ENCODE results near the gene SEZ6. TPM values are rescaled to one million over a fixed set of nuclear protein-coding genes. Genes with fewer than 3 reads are reported as not detected.

Gene SEZ6
- total RNA-seq, 1 donor from 2014 or later = not detected

DNA sequence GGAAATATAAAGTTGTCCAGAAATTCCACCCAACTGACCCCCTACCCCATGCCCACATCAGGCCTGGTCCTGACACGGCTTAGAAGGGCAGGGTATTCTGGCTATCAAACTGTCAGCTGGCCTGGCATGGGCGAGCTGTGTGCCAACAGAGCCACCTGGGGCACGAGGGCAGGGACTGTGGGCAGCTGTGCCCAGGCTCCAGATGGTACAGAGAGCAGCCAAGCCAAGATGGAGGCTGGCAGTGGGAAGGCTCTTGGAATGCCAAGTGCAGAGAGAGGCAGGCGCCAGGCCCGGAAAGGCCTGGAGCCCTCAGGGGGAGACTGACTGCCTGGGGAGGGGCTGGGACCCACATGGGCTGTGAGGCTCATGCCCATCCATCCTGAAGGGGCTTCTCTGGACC is 30.2 kb downstream of the SEZ6 start:
- no peaks in the 10 kb centered on the region for H3K36me3 Mint-ChIP-seq (ENCODE audit: low read depth)
- DNase-seq = no peak
- no peaks in the 10 kb centered on the region for H3K4me1 Mint-ChIP-seq
- no peak overlapping the region for H3K27ac Mint-ChIP-seq
- intact Hi-C loops (cut with micrococcal nuclease) = no loop called here
- TF ChIP-seq, protein P1, sequence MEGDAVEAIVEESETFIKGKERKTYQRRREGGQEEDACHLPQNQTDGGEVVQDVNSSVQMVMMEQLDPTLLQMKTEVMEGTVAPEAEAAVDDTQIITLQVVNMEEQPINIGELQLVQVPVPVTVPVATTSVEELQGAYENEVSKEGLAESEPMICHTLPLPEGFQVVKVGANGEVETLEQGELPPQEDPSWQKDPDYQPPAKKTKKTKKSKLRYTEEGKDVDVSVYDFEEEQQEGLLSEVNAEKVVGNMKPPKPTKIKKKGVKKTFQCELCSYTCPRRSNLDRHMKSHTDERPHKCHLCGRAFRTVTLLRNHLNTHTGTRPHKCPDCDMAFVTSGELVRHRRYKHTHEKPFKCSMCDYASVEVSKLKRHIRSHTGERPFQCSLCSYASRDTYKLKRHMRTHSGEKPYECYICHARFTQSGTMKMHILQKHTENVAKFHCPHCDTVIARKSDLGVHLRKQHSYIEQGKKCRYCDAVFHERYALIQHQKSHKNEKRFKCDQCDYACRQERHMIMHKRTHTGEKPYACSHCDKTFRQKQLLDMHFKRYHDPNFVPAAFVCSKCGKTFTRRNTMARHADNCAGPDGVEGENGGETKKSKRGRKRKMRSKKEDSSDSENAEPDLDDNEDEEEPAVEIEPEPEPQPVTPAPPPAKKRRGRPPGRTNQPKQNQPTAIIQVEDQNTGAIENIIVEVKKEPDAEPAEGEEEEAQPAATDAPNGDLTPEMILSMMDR (IDR thresholded peaks at IDR 0.05) = no peak
- no peak for ATAC-seq (ENCODE audit: low read depth)
- no peaks in the 10 kb centered on the region for H3K27me3 Mint-ChIP-seq
- no peaks in the 10 kb centered on the region for H3K9me3 Mint-ChIP-seq
- CTCF ChIA-PET = interaction anchor here (0.7 kb wide), 1 partner anchor 10 kb away, joined by 3 read pairs; no protein-coding TSS in a partner anchor
- POLR2A ChIA-PET = interaction anchor here (0.5 kb wide), 1 partner anchor 1188 kb away, joined by 4 read pairs; no protein-coding TSS in a partner anchor
- no peak overlapping the region for H3K4me3 Mint-ChIP-seq

DNA sequence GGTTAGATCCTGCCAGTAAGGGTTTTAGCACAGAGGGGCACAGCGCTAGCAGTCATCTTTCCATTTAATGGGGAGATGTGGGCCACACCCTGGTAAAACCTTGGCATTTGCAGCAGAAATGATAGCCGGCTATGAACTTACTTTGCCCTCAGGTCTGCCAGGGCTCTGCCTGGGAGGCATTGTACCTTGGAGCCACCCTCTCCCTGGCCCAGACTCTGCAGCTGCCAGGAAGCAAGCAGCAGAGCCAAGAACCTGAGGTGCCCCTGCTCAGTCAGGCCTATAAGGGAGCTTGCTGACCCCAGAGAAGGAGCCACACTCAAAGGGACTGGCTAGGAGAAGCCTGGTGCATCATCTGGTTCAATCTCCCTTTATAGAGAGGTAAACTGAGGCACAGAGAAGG is 30.8 kb downstream of the SEZ6 start:
- CTCF ChIA-PET = interaction anchor here (0.7 kb wide), 1 partner anchor 9 kb away, joined by 3 read pairs; no protein-coding TSS in a partner anchor
- H3K4me3 Mint-ChIP-seq = no peak overlapping the region
- no peaks in the 10 kb centered on the region for H3K36me3 Mint-ChIP-seq (ENCODE audit: low read depth)
- no peaks in the 10 kb centered on the region for H3K4me1 Mint-ChIP-seq
- H3K27me3 Mint-ChIP-seq = no peaks in the 10 kb centered on the region
- TF ChIP-seq, protein P1 (IDR thresholded peaks at IDR 0.05) = no peak
- H3K9me3 Mint-ChIP-seq = no peaks in the 10 kb centered on the region
- no peak overlapping the region for H3K27ac Mint-ChIP-seq
- DNase-seq (no peak), ATAC-seq (ENCODE audit: low read depth) (no peak)
- intact Hi-C loops (cut with micrococcal nuclease) = no loop called here
- POLR2A ChIA-PET = interaction anchor here (0.5 kb wide), 1 partner anchor 1188 kb away, joined by 4 read pairs; no protein-coding TSS in a partner anchor

DNA sequence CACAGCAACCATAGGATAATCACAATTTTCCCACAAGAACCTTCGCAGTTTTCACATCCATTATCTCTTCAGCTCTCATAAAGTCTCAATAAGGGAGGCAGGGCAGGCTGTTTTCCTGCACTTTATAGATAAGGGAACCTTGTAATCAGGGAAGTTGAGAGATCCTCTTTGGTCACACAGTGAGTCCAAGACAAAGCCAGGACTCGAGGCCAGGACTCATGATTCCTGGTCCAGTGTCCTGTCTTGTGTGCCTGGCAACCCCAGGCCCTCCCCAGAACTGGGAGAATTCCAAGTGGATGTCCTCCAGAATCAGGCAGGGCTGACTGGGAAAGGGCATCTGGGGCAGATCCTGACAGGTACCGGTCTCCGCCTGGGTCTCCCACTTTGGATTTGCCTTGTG is 31.4 kb downstream of the SEZ6 start:
- ChIA-PET CTCF (interaction anchor here (1.6 to 1.9 kb wide), 2 partner anchors 10 to 143 kb away, joined by 4 to 8 read pairs; no protein-coding TSS in a partner anchor), POLR2A (no interaction called here)
- TF ChIP-seq, protein P1 (IDR thresholded peaks at IDR 0.05) = no peak
- H3K27me3 Mint-ChIP-seq = no peaks in the 10 kb centered on the region
- ATAC-seq (ENCODE audit: low read depth) (no peak), DNase-seq (no peak)
- H3K36me3 Mint-ChIP-seq (ENCODE audit: low read depth) = no peaks in the 10 kb centered on the region
- H3K4me3 Mint-ChIP-seq = no peak overlapping the region
- H3K27ac Mint-ChIP-seq = no peak overlapping the region
- intact Hi-C loops (cut with micrococcal nuclease) = no loop called here
- H3K4me1 Mint-ChIP-seq = no peaks in the 10 kb centered on the region
- H3K9me3 Mint-ChIP-seq = no peaks in the 10 kb centered on the region

DNA sequence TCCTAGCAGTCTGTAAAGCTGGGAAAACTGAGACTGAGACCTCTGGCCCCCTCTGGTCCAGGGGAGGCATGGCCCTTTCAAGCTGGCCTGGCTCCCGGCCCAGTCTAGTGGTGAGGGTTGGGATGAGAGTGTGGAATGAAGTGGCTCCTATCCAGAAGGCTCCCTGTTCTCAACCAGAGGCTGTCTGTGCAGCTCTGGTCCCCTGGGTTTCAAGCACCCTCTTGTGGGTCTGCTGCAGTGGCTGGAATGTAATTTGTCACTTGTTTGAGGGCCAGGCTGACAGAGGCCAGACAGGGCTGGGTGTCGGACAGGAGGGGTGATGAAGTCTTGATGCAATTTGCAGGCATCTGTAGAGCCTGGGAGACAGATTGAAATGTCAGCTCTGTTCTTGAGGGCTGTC is 32.4 kb downstream of the SEZ6 start:
- no peaks in the 10 kb centered on the region for H3K27me3 Mint-ChIP-seq
- no peaks in the 10 kb centered on the region for H3K36me3 Mint-ChIP-seq (ENCODE audit: low read depth)
- H3K4me1 Mint-ChIP-seq = no peaks in the 10 kb centered on the region
- DNase-seq (no peak), ATAC-seq (ENCODE audit: low read depth) (no peak)
- ChIA-PET CTCF (interaction anchor here (0.8 to 1.9 kb wide), 3 partner anchors 9 to 144 kb away, joined by 3 to 8 read pairs (median 4); no protein-coding TSS in a partner anchor), POLR2A (no interaction called here)
- no peaks in the 10 kb centered on the region for H3K9me3 Mint-ChIP-seq
- intact Hi-C loops (cut with micrococcal nuclease) = no loop called here
- H3K27ac Mint-ChIP-seq = no peak overlapping the region
- H3K4me3 Mint-ChIP-seq = no peak overlapping the region
- TF ChIP-seq, protein P1 (IDR thresholded peaks at IDR 0.05) = no peak

DNA sequence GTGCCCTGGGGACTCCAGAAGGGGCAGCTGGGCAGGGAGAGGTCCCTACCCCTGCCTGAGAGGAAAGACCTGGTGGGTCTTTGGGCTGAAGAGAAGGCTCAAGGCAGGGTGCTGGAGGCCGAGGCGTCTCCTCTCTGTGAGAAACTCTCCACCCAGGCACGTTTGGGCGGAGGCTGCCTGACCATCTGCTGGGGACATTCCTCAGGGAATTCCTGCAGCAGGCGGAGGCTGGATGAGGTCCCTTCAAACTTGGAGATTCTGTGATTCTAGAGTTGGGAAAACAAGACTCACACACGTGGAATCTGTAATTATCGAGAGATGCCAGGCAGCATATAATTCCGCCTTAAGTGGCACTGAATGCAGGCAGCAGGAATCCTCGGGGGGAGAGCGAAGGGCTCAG is 33.4 kb downstream of the SEZ6 start:
- Mint-ChIP-seq H3K27me3 (no peaks in the 10 kb centered on the region), H3K27ac (no peak overlapping the region), H3K4me1 (peaks cover 2% of the 10 kb centered on the region), H3K36me3 (ENCODE audit: low read depth) (no peaks in the 10 kb centered on the region), H3K4me3 (no peak overlapping the region), H3K9me3 (no peaks in the 10 kb centered on the region)
- DNase-seq (no peak), ATAC-seq (ENCODE audit: low read depth) (no peak)
- intact Hi-C loops (cut with micrococcal nuclease) = no loop called here
- CTCF ChIA-PET = interaction anchor here (1.6 to 1.9 kb wide), 2 partner anchors 8 to 145 kb away, joined by 4 to 8 read pairs; no protein-coding TSS in a partner anchor
- TF ChIP-seq, protein P1 (IDR thresholded peaks at IDR 0.05) = no peak
- POLR2A ChIA-PET = no interaction called here
